ENCODE results near the gene PITPNM3.

- TF ChIP-seq POLR2A (IDR thresholded peaks at IDR 0.05; ENCODE audit: low read length) = no peak
- TF ChIP-seq GATA1 (IDR thresholded peaks at IDR 0.05; ENCODE audit: low read depth, low read length) = no peak
Measured at GRCh38 chr17:6591599-6592158, 35.3 kb upstream of the PITPNM3 start.
